ENCODE data around the gene SNRNP70. TPM values are rescaled to one million over a fixed set of nuclear protein-coding genes. Genes with fewer than 3 reads are reported as not detected.

The SNRNP70 gene
- total and polyA plus RNA-seq, 2 donors (not counting 3 experiments of a cell fraction or from before 2014, with no cell fraction given), result 215 to 300 TPM

GRCh38 chr19:49118565-49119410, 33.5 kb downstream of the SNRNP70 start, which contains the start of gene C19orf73:
Gene C19orf73 (minus strand): TSS chr19:49119143. CDS start chr19:49119022, 121 bp downstream.
- TSS peak; percentile 93 for BruUV-seq (replicated peaks)
- Histone ChIP-seq H3K9me3 (replicated peaks; ENCODE audit: control insufficient read depth, insufficient read depth, low read length) (no peaks in the 10 kb centered on the region), H3K4me2 (ENCODE audit: insufficient read depth, low read length) (peak within 1 kb of the TSS; percentile 41), H3K27ac (ENCODE audit: insufficient read depth, low read depth, low read length) (peak within 1 kb of the TSS; percentile 63), H3K4me1 (ENCODE audit: control insufficient read depth, extremely low read depth, insufficient read depth, low read length) (peaks cover 14% of the 10 kb centered on the region), H3K9ac (replicated peaks; ENCODE audit: extremely low read depth, insufficient read depth, low read length) (peak within 1 kb of the TSS; percentile 69), H3K27me3 (ENCODE audit: control insufficient read depth in 2 of 2, insufficient read depth in 2 of 2, low read length in 2 of 2) (peaks cover 4 to 8% of the 10 kb centered on the region in 2 experiments), H3K4me3 (replicated peaks in 1 of 3; ENCODE audit: insufficient read depth in 1 of 3, low read depth in 1 of 3, low read length in 3 of 3) (peak within 1 kb of the TSS; percentile 16 to 65 (median 57)), H3K9me1 (replicated peaks; ENCODE audit: control insufficient read depth, extremely low read depth, insufficient read depth, low read length) (no peaks in the 10 kb centered on the region), H3K79me2 (ENCODE audit: control insufficient read depth, insufficient read depth, low read length) (no peaks in the 10 kb centered on the region), H4K20me1 (replicated peaks; ENCODE audit: control insufficient read depth, extremely low read depth, insufficient read depth, low read length) (no peaks in the 10 kb centered on the region), H3K36me3 (ENCODE audit: control insufficient read depth in 2 of 2, extremely low read depth in 1 of 2, insufficient read depth in 2 of 2, low read length in 2 of 2) (no peaks in the 10 kb centered on the region), H2AFZ (ENCODE audit: low read depth, low read length) (peak within 1 kb of the TSS; percentile 80)
- FAIRE-seq (peak; percentile 98), DNase-seq (ENCODE audit: low read depth, low spot score) (peak; percentile 94)
- dilution Hi-C loops (cut with MboI; ENCODE audit: extremely low pct_ligation_motif_present, low sequenced_read_pairs) (no loop called here), intact Hi-C loops (cut with micrococcal nuclease) (loop anchor here (1.0 to 5.0 kb wide), 2 partner anchors 31 to 79 kb away; no protein-coding TSS in a partner anchor)
- CTCF ChIA-PET, result interaction anchor here (0.6 to 6.5 kb wide), 5 partner anchors 21 to 243 kb away, joined by 3 to 60 read pairs (median 13); partner anchors contain the start of gene TEAD2
- TF ChIP-seq CTCF (IDR thresholded peaks at IDR 0.05; ENCODE audit: extremely low read depth in 1 of 2, insufficient read depth in 1 of 2, low read depth in 1 of 2, low read length in 2 of 2), result peak in 1 of 2 donors; percentile 7
- peak; percentile 53 for TF ChIP-seq POLR2A (IDR thresholded peaks at IDR 0.05; ENCODE audit: low read depth, low read length)
- peak; percentile 55 for TF ChIP-seq MAX (IDR thresholded peaks at IDR 0.05; ENCODE audit: insufficient read depth, insufficient read length)
- TF ChIP-seq GATA2 (IDR thresholded peaks at IDR 0.05; ENCODE audit: insufficient read depth, insufficient read length, low read depth, low read length), result no peak
- peak; percentile 62 for TF ChIP-seq POLR2AphosphoS5 (IDR thresholded peaks at IDR 0.05; ENCODE audit: insufficient read depth, low read depth, low read length)
- POLR2A ChIA-PET, result interaction anchor here (0.6 kb wide), 1 partner anchor 32 kb away, joined by 4 read pairs; no protein-coding TSS in a partner anchor
